RWPE1 (cell line): ENCODE results near the gene FLNA.
A peak's percentile ranks its signal among the peaks of the same experiment; 100 is the strongest.

Source experiments
- CTCF ChIA-PET: fragments of 350-600 bp; sonication (Branson Sonifier 250); formaldehyde crosslinking; extraction: SDS; loops from one replicate; lab custom pipeline; 2021; lab: Yijun Ruan, JAX
- POLR2A ChIA-PET: fragments of 400-600 bp; formaldehyde crosslinking; extraction: SDS; loops from one replicate; lab custom pipeline; 2020; ENCODE audit warnings: antibody characterized with exemption; ENCODE audit not compliant: low non-redundant PET; lab: Yijun Ruan, JAX
- DNase-seq: peaks from one replicate; pipeline ENCODE4 v3.0.0; 2012; ENCODE audit warnings: low spot score
- H3K27ac ChIP-seq: fragments of 450-650 bp; 2 replicates; pipeline ENCODE4 v1.5.1; 2017
- TF ChIP-seq, protein P1 (sequence below): fragments of 450-650 bp; conservative IDR thresholded peaks from 2 replicates; pipeline ENCODE4 v1.5.1; 2017; ENCODE audit warnings: low read depth, mild to moderate bottlenecking

FLNA gene

GRCh38 chrX:154369449-154370299 lies 4.8 kb downstream of the FLNA start:
- peak overlapping the region; percentile 97 for H3K27ac ChIP-seq
- peak; percentile 80 for DNase-seq
- ChIA-PET CTCF (no interaction called here), POLR2A (no interaction called here)
- TF ChIP-seq, protein P1, sequence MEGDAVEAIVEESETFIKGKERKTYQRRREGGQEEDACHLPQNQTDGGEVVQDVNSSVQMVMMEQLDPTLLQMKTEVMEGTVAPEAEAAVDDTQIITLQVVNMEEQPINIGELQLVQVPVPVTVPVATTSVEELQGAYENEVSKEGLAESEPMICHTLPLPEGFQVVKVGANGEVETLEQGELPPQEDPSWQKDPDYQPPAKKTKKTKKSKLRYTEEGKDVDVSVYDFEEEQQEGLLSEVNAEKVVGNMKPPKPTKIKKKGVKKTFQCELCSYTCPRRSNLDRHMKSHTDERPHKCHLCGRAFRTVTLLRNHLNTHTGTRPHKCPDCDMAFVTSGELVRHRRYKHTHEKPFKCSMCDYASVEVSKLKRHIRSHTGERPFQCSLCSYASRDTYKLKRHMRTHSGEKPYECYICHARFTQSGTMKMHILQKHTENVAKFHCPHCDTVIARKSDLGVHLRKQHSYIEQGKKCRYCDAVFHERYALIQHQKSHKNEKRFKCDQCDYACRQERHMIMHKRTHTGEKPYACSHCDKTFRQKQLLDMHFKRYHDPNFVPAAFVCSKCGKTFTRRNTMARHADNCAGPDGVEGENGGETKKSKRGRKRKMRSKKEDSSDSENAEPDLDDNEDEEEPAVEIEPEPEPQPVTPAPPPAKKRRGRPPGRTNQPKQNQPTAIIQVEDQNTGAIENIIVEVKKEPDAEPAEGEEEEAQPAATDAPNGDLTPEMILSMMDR: no peak

DNA sequence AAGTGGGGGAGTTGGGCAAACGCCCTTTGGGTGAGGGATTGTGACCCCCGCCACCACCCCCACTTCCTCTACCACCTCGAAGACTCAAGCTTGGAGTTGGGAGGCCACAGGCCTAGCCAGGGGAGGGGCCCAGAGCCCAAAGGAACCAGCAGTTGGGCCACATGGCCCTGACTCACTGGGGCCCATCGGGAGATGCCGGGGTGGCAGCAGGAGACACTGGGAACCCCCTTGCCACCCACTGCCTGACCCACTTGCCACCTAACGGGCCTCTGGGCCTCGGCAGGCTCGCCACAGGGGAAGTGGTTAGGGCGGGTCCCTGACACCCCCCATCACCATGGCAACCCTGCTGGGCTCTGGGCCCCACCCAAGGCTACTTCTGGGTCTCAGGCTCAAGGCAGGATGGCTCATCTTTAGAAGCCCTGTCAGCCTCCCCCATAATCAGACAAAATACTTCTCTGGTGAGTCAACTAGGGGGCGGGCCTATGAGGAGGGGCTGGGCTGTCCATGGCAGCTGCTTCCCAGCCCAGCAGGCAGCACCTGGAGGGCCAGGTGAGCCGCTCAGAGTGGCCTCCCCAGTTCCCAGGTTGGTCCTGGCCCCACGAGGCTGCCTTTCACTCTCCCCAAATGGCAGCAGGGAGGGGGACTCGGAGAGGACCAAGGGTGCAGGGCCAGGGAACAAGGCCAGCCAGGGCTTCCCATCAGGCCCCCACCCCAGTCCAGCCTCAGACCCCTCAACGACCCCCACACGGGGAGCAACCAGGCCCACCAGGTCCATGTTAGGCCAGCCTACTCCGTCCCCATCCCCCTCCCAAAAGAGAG lies 5.6 kb downstream of the FLNA start:
- TF ChIP-seq, protein P1: no peak
- peak overlapping the region; percentile 97 for H3K27ac ChIP-seq
- ChIA-PET CTCF (no interaction called here), POLR2A (no interaction called here)
- DNase-seq: peak; percentile 79

- ChIA-PET POLR2A (no interaction called here), CTCF (no interaction called here)
- TF ChIP-seq, protein P1: no peak
- no peak for DNase-seq
- peak overlapping the region; percentile 97 for H3K27ac ChIP-seq
Observed at GRCh38 chrX:154367474-154368308, 6.7 kb downstream of the FLNA start.

GRCh38 chrX:154366666-154367055 lies 7.8 kb downstream of the FLNA start:
- H3K27ac ChIP-seq: peak overlapping the region; percentile 97
- DNase-seq: no peak
- POLR2A ChIA-PET: no interaction called here
- CTCF ChIA-PET: no interaction called here
- TF ChIP-seq, protein P1: no peak

GRCh38 chrX:154365997-154366665 lies 8.3 kb downstream of the FLNA start:
- CTCF ChIA-PET: no interaction called here

More at GRCh38 chrX:154365997-154366665, 8.3 kb downstream of the FLNA start:
- peak overlapping the region; percentile 97 for H3K27ac ChIP-seq
- DNase-seq: no peak
- POLR2A ChIA-PET: no interaction called here
- TF ChIP-seq, protein P1: no peak
